ENCODE results near the gene FBXO22. TPM values are rescaled to one million over a fixed set of nuclear protein-coding genes. Genes with fewer than 3 reads are reported as not detected.
"Not testable (repeated sequence)": the region's sequence is repeated elsewhere in the genome, so short reads cannot be mapped to it uniquely, and the experiment has no call there.

FBXO22 gene
- total and polyA plus RNA-seq, 4 donors = 21.4 to 43.7 (median 28.5) TPM

DNA sequence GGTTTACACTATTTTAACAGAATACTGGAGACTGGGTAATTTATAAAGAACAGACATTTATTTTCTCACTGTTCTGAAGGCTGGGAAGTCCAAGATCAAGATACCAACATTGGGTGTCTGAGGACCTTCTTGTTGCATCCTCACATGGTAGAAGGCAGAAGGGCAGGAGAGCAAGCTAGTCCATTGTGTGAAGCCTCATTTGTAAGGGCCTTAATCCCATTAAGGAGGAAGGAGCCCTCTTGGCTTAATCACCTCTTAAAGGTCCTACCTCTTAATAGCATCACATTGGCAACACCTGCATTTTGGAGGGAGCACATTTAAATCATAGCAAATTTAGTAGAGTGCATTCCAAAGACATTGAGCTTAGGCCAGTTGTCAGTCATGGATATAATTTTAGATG, 34.2 kb upstream of the FBXO22 start:
- no peaks in the 10 kb centered on the region for H3K4me1 ChIP-seq (ENCODE audit: control insufficient read depth, insufficient read depth, low read length)
- H3K9me3 ChIP-seq (ENCODE audit: control insufficient read depth, insufficient read depth, low read length) = no peaks in the 10 kb centered on the region
- H3K36me3 ChIP-seq (ENCODE audit: control insufficient read depth, insufficient read depth, low read length) = peaks cover 10% of the 10 kb centered on the region
- H3K4me3 ChIP-seq (ENCODE audit: low read depth, low read length) = no peak overlapping the region
- no peak overlapping the region for H3K27ac ChIP-seq (ENCODE audit: low read depth, low read length)
- no peaks in the 10 kb centered on the region for H3K27me3 ChIP-seq (ENCODE audit: control insufficient read depth, insufficient read depth, low read length)
- no peak for DNase-seq (ENCODE audit: low read depth in 4 of 6, low spot score in 6 of 6)

DNA sequence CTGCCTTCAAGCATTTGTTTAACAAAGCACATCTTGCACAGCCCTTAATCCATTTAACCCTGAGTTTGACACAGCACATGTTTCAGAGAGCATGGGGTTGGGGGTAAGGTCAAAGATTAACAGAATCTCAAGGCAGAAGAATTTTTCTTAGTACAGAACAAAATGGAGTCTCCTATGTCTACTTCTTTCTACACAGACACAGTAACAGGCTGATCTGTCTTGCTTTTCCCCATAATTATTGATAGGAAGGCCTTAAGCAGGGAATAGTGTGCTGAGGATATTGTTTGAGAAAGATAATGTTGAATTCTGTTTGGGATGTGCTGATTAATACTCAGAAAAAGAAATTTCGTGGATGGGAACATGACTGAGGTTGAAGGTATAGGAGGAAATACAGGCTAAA, 32.1 kb upstream of the FBXO22 start:
- H3K4me3 ChIP-seq (ENCODE audit: low read depth, low read length); H3K27ac ChIP-seq (ENCODE audit: low read depth, low read length); DNase-seq (ENCODE audit: low read depth in 4 of 6, low spot score in 6 of 6); H3K9me3 ChIP-seq (ENCODE audit: control insufficient read depth, insufficient read depth, low read length); H3K4me1 ChIP-seq (ENCODE audit: control insufficient read depth, insufficient read depth, low read length); H3K27me3 ChIP-seq (ENCODE audit: control insufficient read depth, insufficient read depth, low read length): not testable (repeated sequence)
- 95% methylated on average over 1 of the region's 1 CpG for WGBS (ENCODE audit: insufficient coverage)
- H3K36me3 ChIP-seq (ENCODE audit: control insufficient read depth, insufficient read depth, low read length) = peaks cover 10% of the 10 kb centered on the region

DNA sequence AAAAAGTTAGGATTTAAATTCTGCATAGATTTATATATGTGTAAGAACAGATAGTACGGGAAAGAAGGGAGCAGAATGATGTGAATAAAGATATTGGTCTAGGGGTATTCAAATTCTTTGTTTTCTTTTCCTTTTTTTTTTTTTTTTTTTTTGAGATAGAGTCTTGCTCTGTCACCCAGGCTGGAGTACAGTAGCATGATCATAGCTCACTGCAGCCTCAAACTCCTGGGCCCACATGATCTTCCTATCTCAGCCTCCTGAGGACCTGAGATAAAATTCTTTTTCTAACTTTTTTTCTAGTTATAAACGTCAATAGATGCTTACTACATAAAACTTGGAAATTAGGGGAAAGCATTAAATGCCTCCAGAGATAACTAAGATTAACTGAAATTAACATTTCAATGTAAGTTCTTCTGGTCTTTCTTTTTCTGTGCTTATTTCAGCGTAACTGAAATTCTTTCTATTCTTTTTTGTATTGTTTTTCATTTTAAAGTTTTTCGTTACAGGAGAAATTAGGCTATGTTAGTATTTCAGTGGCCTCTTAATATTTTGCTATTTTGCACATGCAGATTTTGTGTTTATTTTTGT, 31.2 kb upstream of the FBXO22 start:
- peaks cover 10% of the 10 kb centered on the region for H3K36me3 ChIP-seq (ENCODE audit: control insufficient read depth, insufficient read depth, low read length)
- no peaks in the 10 kb centered on the region for H3K27me3 ChIP-seq (ENCODE audit: control insufficient read depth, insufficient read depth, low read length)
- no peaks in the 10 kb centered on the region for H3K4me1 ChIP-seq (ENCODE audit: control insufficient read depth, insufficient read depth, low read length)
- H3K4me3 ChIP-seq (ENCODE audit: low read depth, low read length) = no peak overlapping the region
- H3K9me3 ChIP-seq (ENCODE audit: control insufficient read depth, insufficient read depth, low read length) = no peaks in the 10 kb centered on the region
- WGBS (ENCODE audit: insufficient coverage) = no CpG with 5 or more reads among the region's 4 CpGs
- no peak overlapping the region for H3K27ac ChIP-seq (ENCODE audit: low read depth, low read length)
- DNase-seq (ENCODE audit: low read depth in 4 of 6, low spot score in 6 of 6) = no peak

DNA sequence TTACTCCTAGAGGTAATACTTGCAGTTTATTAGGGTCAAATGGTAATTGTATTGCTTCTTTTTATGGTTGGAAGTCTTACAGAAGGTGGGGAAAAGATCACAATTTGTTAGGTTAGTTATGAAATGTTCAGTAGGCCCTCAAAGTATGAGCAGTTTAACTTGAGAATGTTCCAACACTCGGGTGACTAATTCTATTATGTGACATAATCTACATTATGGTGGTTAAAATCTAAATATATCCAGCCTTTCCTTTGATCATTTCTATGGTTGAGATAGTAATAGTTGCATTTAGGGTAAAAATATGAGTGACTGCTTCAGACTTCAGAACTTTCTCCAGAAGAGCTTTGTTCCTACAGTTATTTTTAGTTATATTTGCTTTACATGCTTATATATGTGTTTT, 19.6 kb upstream of the FBXO22 start:
- H3K4me3 ChIP-seq (ENCODE audit: low read depth, low read length) = no peak overlapping the region
- no peaks in the 10 kb centered on the region for H3K4me1 ChIP-seq (ENCODE audit: control insufficient read depth, insufficient read depth, low read length)
- no peaks in the 10 kb centered on the region for H3K9me3 ChIP-seq (ENCODE audit: control insufficient read depth, insufficient read depth, low read length)
- no peak overlapping the region for H3K27ac ChIP-seq (ENCODE audit: low read depth, low read length)
- peaks cover 4% of the 10 kb centered on the region for H3K36me3 ChIP-seq (ENCODE audit: control insufficient read depth, insufficient read depth, low read length)
- WGBS (ENCODE audit: insufficient coverage) = no CpG with 5 or more reads among the region's 1 CpG
- no peaks in the 10 kb centered on the region for H3K27me3 ChIP-seq (ENCODE audit: control insufficient read depth, insufficient read depth, low read length)
- no peak for DNase-seq (ENCODE audit: low read depth in 4 of 6, low spot score in 6 of 6)

DNA sequence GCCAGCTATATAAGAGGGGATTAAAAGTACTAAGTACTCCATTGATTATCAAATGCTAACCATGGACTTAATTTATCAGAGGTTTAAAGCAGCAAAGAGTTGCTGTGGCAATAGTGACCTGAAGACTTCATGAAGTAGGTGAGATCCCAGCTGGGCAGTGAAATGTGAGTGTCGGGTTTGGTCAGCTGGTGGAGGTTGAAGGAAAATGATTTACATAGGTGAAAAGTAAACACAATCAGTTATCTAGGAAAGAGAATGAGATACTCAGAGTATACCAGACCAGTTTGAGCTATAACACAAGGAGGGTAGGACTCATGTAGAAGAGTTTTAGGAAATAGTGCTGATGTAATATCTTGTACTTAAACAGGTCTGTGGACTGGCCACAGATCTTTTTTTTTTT, 16.5 kb upstream of the FBXO22 start:
- H3K4me3 ChIP-seq (ENCODE audit: low read depth, low read length) = no peak overlapping the region
- no peaks in the 10 kb centered on the region for H3K4me1 ChIP-seq (ENCODE audit: control insufficient read depth, insufficient read depth, low read length)
- WGBS (ENCODE audit: insufficient coverage) = 100% methylated on average over 1 of the region's 1 CpG
- H3K27me3 ChIP-seq (ENCODE audit: control insufficient read depth, insufficient read depth, low read length) = no peaks in the 10 kb centered on the region
- H3K9me3 ChIP-seq (ENCODE audit: control insufficient read depth, insufficient read depth, low read length) = no peaks in the 10 kb centered on the region
- DNase-seq (ENCODE audit: low read depth in 4 of 6, low spot score in 6 of 6) = no peak
- no peak overlapping the region for H3K27ac ChIP-seq (ENCODE audit: low read depth, low read length)
- H3K36me3 ChIP-seq (ENCODE audit: control insufficient read depth, insufficient read depth, low read length) = no peaks in the 10 kb centered on the region

DNA sequence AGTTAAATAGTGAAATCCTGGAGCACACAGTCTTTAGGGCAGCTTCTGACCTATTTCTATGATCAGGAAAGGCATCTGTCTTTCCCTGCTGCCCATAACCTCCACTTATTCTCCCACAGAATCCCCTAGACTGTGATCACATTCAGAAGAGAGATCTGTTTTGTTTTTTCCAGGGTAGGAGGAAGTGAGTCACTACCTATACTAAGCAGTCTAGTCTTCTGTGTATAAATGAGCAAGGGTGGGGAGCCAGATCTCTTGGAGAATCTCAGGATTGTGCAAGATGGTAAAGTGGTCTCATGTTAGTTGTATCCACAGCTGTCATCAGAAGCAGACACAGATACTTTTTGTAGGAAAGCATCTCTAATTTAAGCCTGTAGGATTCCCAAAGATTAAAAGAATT, 11.8 kb upstream of the FBXO22 start:
- Histone ChIP-seq H3K4me1 (ENCODE audit: control insufficient read depth, insufficient read depth, low read length) (no peaks in the 10 kb centered on the region), H3K4me3 (ENCODE audit: low read depth, low read length) (no peak overlapping the region), H3K9me3 (ENCODE audit: control insufficient read depth, insufficient read depth, low read length) (no peaks in the 10 kb centered on the region), H3K36me3 (ENCODE audit: control insufficient read depth, insufficient read depth, low read length) (no peaks in the 10 kb centered on the region), H3K27ac (ENCODE audit: low read depth, low read length) (no peak overlapping the region), H3K27me3 (ENCODE audit: control insufficient read depth, insufficient read depth, low read length) (no peaks in the 10 kb centered on the region)
- no peak for DNase-seq (ENCODE audit: low read depth in 4 of 6, low spot score in 6 of 6)

DNA sequence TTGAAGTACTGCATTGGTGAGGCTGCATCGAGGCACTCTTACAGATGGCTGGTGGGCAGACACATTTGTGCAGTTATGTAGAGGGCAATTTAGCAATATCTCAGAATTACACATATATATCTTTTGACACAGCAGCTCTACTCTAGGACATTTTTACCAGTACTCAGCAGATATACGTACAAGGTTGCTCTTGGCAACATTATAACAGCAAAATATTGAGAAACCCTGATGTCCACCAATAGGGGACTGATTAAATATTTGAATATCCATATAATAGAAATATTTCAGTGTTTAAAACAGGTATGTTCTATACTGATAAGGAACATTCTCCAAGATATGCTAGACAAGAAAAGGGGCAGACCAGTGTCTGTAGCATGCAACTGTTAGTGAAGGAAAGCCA, 7.9 kb upstream of the FBXO22 start:
- no peak for DNase-seq (ENCODE audit: low read depth in 4 of 6, low spot score in 6 of 6)
- 80% methylated on average over 1 of the region's 2 CpGs for WGBS (ENCODE audit: insufficient coverage)
- no peaks in the 10 kb centered on the region for H3K9me3 ChIP-seq (ENCODE audit: control insufficient read depth, insufficient read depth, low read length)
- H3K4me1 ChIP-seq (ENCODE audit: control insufficient read depth, insufficient read depth, low read length) = no peaks in the 10 kb centered on the region
- no peaks in the 10 kb centered on the region for H3K36me3 ChIP-seq (ENCODE audit: control insufficient read depth, insufficient read depth, low read length)
- H3K27ac ChIP-seq (ENCODE audit: low read depth, low read length) = no peak overlapping the region
- H3K27me3 ChIP-seq (ENCODE audit: control insufficient read depth, insufficient read depth, low read length) = no peaks in the 10 kb centered on the region
- no peak overlapping the region for H3K4me3 ChIP-seq (ENCODE audit: low read depth, low read length)

DNA sequence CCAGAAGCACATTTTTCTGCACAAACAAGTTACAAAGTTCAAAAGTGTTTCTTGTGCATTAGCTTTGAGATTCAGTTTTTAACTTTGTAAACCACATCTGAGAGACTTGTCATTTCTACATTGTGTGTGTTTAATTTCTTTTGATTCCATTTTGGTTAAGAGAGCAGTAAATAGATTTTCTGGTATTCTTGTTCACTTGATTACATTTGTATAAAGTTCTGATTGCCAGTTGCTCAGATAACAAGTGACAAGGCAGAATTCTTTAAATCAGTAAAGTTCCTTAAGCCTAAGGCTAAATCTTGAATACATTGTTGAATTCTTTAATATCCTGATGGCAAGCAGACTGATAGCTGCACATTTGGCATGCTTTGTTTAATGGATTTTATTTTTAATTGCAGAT, 3.1 kb upstream of the FBXO22 start:
- no peaks in the 10 kb centered on the region for H3K27me3 ChIP-seq (ENCODE audit: control insufficient read depth, insufficient read depth, low read length)
- H3K27ac ChIP-seq (ENCODE audit: low read depth, low read length) = no peak overlapping the region
- no peaks in the 10 kb centered on the region for H3K9me3 ChIP-seq (ENCODE audit: control insufficient read depth, insufficient read depth, low read length)
- peaks cover 6% of the 10 kb centered on the region for H3K4me1 ChIP-seq (ENCODE audit: control insufficient read depth, insufficient read depth, low read length)
- peaks cover 2% of the 10 kb centered on the region for H3K36me3 ChIP-seq (ENCODE audit: control insufficient read depth, insufficient read depth, low read length)
- H3K4me3 ChIP-seq (ENCODE audit: low read depth, low read length) = no peak overlapping the region
- no peak for DNase-seq (ENCODE audit: low read depth in 4 of 6, low spot score in 6 of 6)

DNA sequence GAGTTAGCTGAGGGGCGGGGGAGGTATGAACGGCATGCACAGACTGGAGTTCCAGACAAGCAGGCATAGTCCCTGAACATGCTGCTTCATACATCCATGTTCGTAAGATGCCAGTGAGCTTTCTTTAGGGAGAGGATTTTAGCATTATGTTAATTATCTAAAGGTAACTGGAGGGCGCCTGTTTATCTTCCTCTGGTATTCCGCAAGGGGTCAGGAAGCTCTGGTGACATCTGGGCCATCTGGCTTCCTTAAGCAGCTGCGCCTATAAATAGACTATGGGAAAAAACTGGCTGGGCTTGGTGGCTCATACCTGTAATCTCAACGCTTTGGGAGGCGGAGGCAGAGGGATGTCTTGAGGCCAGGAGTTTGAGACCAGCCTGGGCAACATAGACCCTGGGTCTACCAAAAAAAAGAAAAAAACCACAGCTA, 1.5 kb upstream of the FBXO22 start:
- no peaks in the 10 kb centered on the region for H3K27me3 ChIP-seq (ENCODE audit: control insufficient read depth, insufficient read depth, low read length)
- no peak overlapping the region for H3K27ac ChIP-seq (ENCODE audit: low read depth, low read length)
- peaks cover 2% of the 10 kb centered on the region for H3K36me3 ChIP-seq (ENCODE audit: control insufficient read depth, insufficient read depth, low read length)
- DNase-seq (ENCODE audit: low read depth in 4 of 6, low spot score in 6 of 6) = no peak
- H3K9me3 ChIP-seq (ENCODE audit: control insufficient read depth, insufficient read depth, low read length) = no peaks in the 10 kb centered on the region
- H3K4me3 ChIP-seq (ENCODE audit: low read depth, low read length) = no peak overlapping the region
- 65% methylated on average over 7 of the region's 8 CpGs for WGBS (ENCODE audit: insufficient coverage)
- peaks cover 6% of the 10 kb centered on the region for H3K4me1 ChIP-seq (ENCODE audit: control insufficient read depth, insufficient read depth, low read length)

DNA sequence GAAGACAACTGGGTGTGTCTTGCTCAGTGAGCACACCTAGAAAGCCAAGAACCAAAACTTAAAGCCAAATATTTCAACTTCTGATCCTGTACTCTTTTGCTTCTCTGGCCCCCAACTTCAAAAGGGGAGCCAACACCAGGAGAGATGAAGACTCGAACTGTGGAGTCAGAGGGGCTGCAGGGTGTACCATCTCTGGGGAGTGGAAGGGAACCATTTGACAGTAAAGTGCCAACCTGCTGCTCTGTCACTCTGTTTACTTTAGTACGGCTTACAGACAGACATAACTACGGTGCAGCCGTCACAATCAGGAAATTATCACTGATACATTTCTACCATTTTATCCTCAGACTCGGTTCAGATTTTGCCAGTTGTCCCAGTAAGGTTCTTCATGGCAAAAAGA, 1.6 kb downstream of the FBXO22 start:
- H3K36me3 ChIP-seq (ENCODE audit: control insufficient read depth, insufficient read depth, low read length) = peaks cover 11% of the 10 kb centered on the region
- no peak for DNase-seq (ENCODE audit: low read depth in 4 of 6, low spot score in 6 of 6)
- H3K27ac ChIP-seq (ENCODE audit: low read depth, low read length) = no peak overlapping the region
- H3K4me1 ChIP-seq (ENCODE audit: control insufficient read depth, insufficient read depth, low read length) = peaks cover 6% of the 10 kb centered on the region
- 96% methylated on average over 5 of the region's 5 CpGs for WGBS (ENCODE audit: insufficient coverage)
- H3K9me3 ChIP-seq (ENCODE audit: control insufficient read depth, insufficient read depth, low read length) = no peaks in the 10 kb centered on the region
- no peaks in the 10 kb centered on the region for H3K27me3 ChIP-seq (ENCODE audit: control insufficient read depth, insufficient read depth, low read length)
- H3K4me3 ChIP-seq (ENCODE audit: low read depth, low read length) = no peak overlapping the region
